ENCODE data around the gene PDCD1LG2. TPM values are rescaled to one million over a fixed set of nuclear protein-coding genes. Genes with fewer than 3 reads are reported as not detected.
"Not testable (repeated sequence)": the region's sequence is repeated elsewhere in the genome, so short reads cannot be mapped to it uniquely, and the experiment has no call there.

Gene PDCD1LG2
- polyA plus RNA-seq, 1 donor = 0.60 TPM

GRCh38 chr9:5580650-5581049, 70.3 kb downstream of the PDCD1LG2 start:
- no peak for DNase-seq
- H3K27ac ChIP-seq (ENCODE audit: low read length) = no peak overlapping the region
- no peaks in the 10 kb centered on the region for H3K9me3 ChIP-seq (ENCODE audit: control insufficient read depth, low read depth, low read length)
- H3K36me3 ChIP-seq (ENCODE audit: control insufficient read depth, insufficient read depth, low read length) = no peaks in the 10 kb centered on the region
- no CpG with 5 or more reads among the region's 3 CpGs for WGBS (ENCODE audit: insufficient coverage, low lambda C conversion rate)
- no peak overlapping the region for H3K4me3 ChIP-seq (ENCODE audit: low read length)
- no peaks in the 10 kb centered on the region for H3K27me3 ChIP-seq (ENCODE audit: control insufficient read depth, insufficient read depth, low read length)
- no peaks in the 10 kb centered on the region for H3K4me1 ChIP-seq (ENCODE audit: control insufficient read depth, insufficient read depth, low read length)

- not testable (repeated sequence) for H3K27me3 ChIP-seq (ENCODE audit: control insufficient read depth, insufficient read depth, low read length); H3K9me3 ChIP-seq (ENCODE audit: control insufficient read depth, low read depth, low read length); H3K27ac ChIP-seq (ENCODE audit: low read length); H3K4me1 ChIP-seq (ENCODE audit: control insufficient read depth, insufficient read depth, low read length); H3K36me3 ChIP-seq (ENCODE audit: control insufficient read depth, insufficient read depth, low read length); H3K4me3 ChIP-seq (ENCODE audit: low read length); DNase-seq
- no CpG with 5 or more reads among the region's 2 CpGs for WGBS (ENCODE audit: insufficient coverage, low lambda C conversion rate)
These were observed 71.4 kb downstream of the PDCD1LG2 start for GRCh38 chr9:5581706-5582105.

- Histone ChIP-seq H3K4me3 (ENCODE audit: low read length) (no peak overlapping the region), H3K36me3 (ENCODE audit: control insufficient read depth, insufficient read depth, low read length) (no peaks in the 10 kb centered on the region), H3K27ac (ENCODE audit: low read length) (no peak overlapping the region), H3K4me1 (ENCODE audit: control insufficient read depth, insufficient read depth, low read length) (no peaks in the 10 kb centered on the region), H3K9me3 (ENCODE audit: control insufficient read depth, low read depth, low read length) (no peaks in the 10 kb centered on the region), H3K27me3 (ENCODE audit: control insufficient read depth, insufficient read depth, low read length) (no peaks in the 10 kb centered on the region)
- DNase-seq = no peak
- WGBS (ENCODE audit: insufficient coverage, low lambda C conversion rate) = no CpG with 5 or more reads among the region's 2 CpGs
These were observed 72.5 kb downstream of the PDCD1LG2 start for GRCh38 chr9:5582835-5583195.

GRCh38 chr9:5586391-5586802, 76.1 kb downstream of the PDCD1LG2 start:
- no peak overlapping the region for H3K4me3 ChIP-seq (ENCODE audit: low read length)
- no peak overlapping the region for H3K27ac ChIP-seq (ENCODE audit: low read length)
- no peaks in the 10 kb centered on the region for H3K27me3 ChIP-seq (ENCODE audit: control insufficient read depth, insufficient read depth, low read length)
- no peaks in the 10 kb centered on the region for H3K9me3 ChIP-seq (ENCODE audit: control insufficient read depth, low read depth, low read length)
- no peak for DNase-seq
- H3K4me1 ChIP-seq (ENCODE audit: control insufficient read depth, insufficient read depth, low read length) = no peaks in the 10 kb centered on the region
- no peaks in the 10 kb centered on the region for H3K36me3 ChIP-seq (ENCODE audit: control insufficient read depth, insufficient read depth, low read length)

- no peaks in the 10 kb centered on the region for H3K4me1 ChIP-seq (ENCODE audit: control insufficient read depth, insufficient read depth, low read length)
- no peaks in the 10 kb centered on the region for H3K27me3 ChIP-seq (ENCODE audit: control insufficient read depth, insufficient read depth, low read length)
- no peaks in the 10 kb centered on the region for H3K36me3 ChIP-seq (ENCODE audit: control insufficient read depth, insufficient read depth, low read length)
- DNase-seq = no peak
- H3K27ac ChIP-seq (ENCODE audit: low read length) = no peak overlapping the region
- no peaks in the 10 kb centered on the region for H3K9me3 ChIP-seq (ENCODE audit: control insufficient read depth, low read depth, low read length)
- H3K4me3 ChIP-seq (ENCODE audit: low read length) = no peak overlapping the region
- no CpG with 5 or more reads among the region's 1 CpG for WGBS (ENCODE audit: insufficient coverage, low lambda C conversion rate)
These were observed 76.7 kb downstream of the PDCD1LG2 start for GRCh38 chr9:5587024-5587423.

- 94% methylated on average over 2 of the region's 3 CpGs for WGBS (ENCODE audit: insufficient coverage, low lambda C conversion rate)
These were observed 81.9 kb downstream of the PDCD1LG2 start for GRCh38 chr9:5592231-5592630.

GRCh38 chr9:5592904-5593303, 82.6 kb downstream of the PDCD1LG2 start:
- no peak overlapping the region for H3K27ac ChIP-seq (ENCODE audit: low read length)
- H3K9me3 ChIP-seq (ENCODE audit: control insufficient read depth, low read depth, low read length) = no peaks in the 10 kb centered on the region
- no peak for DNase-seq
- H3K27me3 ChIP-seq (ENCODE audit: control insufficient read depth, insufficient read depth, low read length) = no peaks in the 10 kb centered on the region
- H3K36me3 ChIP-seq (ENCODE audit: control insufficient read depth, insufficient read depth, low read length) = no peaks in the 10 kb centered on the region
- H3K4me1 ChIP-seq (ENCODE audit: control insufficient read depth, insufficient read depth, low read length) = no peaks in the 10 kb centered on the region
- H3K4me3 ChIP-seq (ENCODE audit: low read length) = no peak overlapping the region
- no CpG with 5 or more reads among the region's 5 CpGs for WGBS (ENCODE audit: insufficient coverage, low lambda C conversion rate)

More at GRCh38 chr9:5592231-5592630, 81.9 kb downstream of the PDCD1LG2 start:
- Histone ChIP-seq H3K4me3 (ENCODE audit: low read length) (no peak overlapping the region), H3K4me1 (ENCODE audit: control insufficient read depth, insufficient read depth, low read length) (no peaks in the 10 kb centered on the region), H3K27ac (ENCODE audit: low read length) (no peak overlapping the region), H3K27me3 (ENCODE audit: control insufficient read depth, insufficient read depth, low read length) (no peaks in the 10 kb centered on the region), H3K36me3 (ENCODE audit: control insufficient read depth, insufficient read depth, low read length) (no peaks in the 10 kb centered on the region), H3K9me3 (ENCODE audit: control insufficient read depth, low read depth, low read length) (no peaks in the 10 kb centered on the region)
- no peak for DNase-seq

- no peak overlapping the region for H3K4me3 ChIP-seq (ENCODE audit: low read length)
- WGBS (ENCODE audit: insufficient coverage, low lambda C conversion rate) = no CpG with 5 or more reads among the region's 2 CpGs
- no peaks in the 10 kb centered on the region for H3K36me3 ChIP-seq (ENCODE audit: control insufficient read depth, insufficient read depth, low read length)
- H3K4me1 ChIP-seq (ENCODE audit: control insufficient read depth, insufficient read depth, low read length) = no peaks in the 10 kb centered on the region
- no peaks in the 10 kb centered on the region for H3K9me3 ChIP-seq (ENCODE audit: control insufficient read depth, low read depth, low read length)
- no peak overlapping the region for H3K27ac ChIP-seq (ENCODE audit: low read length)
- DNase-seq = no peak
- H3K27me3 ChIP-seq (ENCODE audit: control insufficient read depth, insufficient read depth, low read length) = no peaks in the 10 kb centered on the region
These were observed 83.6 kb downstream of the PDCD1LG2 start for GRCh38 chr9:5593904-5594303.

GRCh38 chr9:5596173-5596572, 85.8 kb downstream of the PDCD1LG2 start:
- Histone ChIP-seq H3K4me3 (ENCODE audit: low read length) (no peak overlapping the region), H3K36me3 (ENCODE audit: control insufficient read depth, insufficient read depth, low read length) (no peaks in the 10 kb centered on the region), H3K27me3 (ENCODE audit: control insufficient read depth, insufficient read depth, low read length) (no peaks in the 10 kb centered on the region), H3K4me1 (ENCODE audit: control insufficient read depth, insufficient read depth, low read length) (no peaks in the 10 kb centered on the region), H3K9me3 (ENCODE audit: control insufficient read depth, low read depth, low read length) (no peaks in the 10 kb centered on the region), H3K27ac (ENCODE audit: low read length) (no peak overlapping the region)
- WGBS (ENCODE audit: insufficient coverage, low lambda C conversion rate) = 63% methylated on average over 2 of the region's 2 CpGs
- DNase-seq = no peak

- H3K36me3 ChIP-seq (ENCODE audit: control insufficient read depth, insufficient read depth, low read length) = no peaks in the 10 kb centered on the region
- H3K27ac ChIP-seq (ENCODE audit: low read length) = no peak overlapping the region
- no peaks in the 10 kb centered on the region for H3K27me3 ChIP-seq (ENCODE audit: control insufficient read depth, insufficient read depth, low read length)
- WGBS (ENCODE audit: insufficient coverage, low lambda C conversion rate) = 89% methylated on average over 4 of the region's 6 CpGs
- no peaks in the 10 kb centered on the region for H3K9me3 ChIP-seq (ENCODE audit: control insufficient read depth, low read depth, low read length)
- peak; percentile 40 to 46 for DNase-seq
- no peak overlapping the region for H3K4me3 ChIP-seq (ENCODE audit: low read length)
- H3K4me1 ChIP-seq (ENCODE audit: control insufficient read depth, insufficient read depth, low read length) = no peaks in the 10 kb centered on the region
These were observed 98.2 kb downstream of the PDCD1LG2 start for GRCh38 chr9:5608298-5609225.

GRCh38 chr9:5609226-5609596, 98.9 kb downstream of the PDCD1LG2 start:
- Histone ChIP-seq H3K4me1 (ENCODE audit: control insufficient read depth, insufficient read depth, low read length) (no peaks in the 10 kb centered on the region), H3K9me3 (ENCODE audit: control insufficient read depth, low read depth, low read length) (no peaks in the 10 kb centered on the region), H3K4me3 (ENCODE audit: low read length) (no peak overlapping the region), H3K27ac (ENCODE audit: low read length) (no peak overlapping the region), H3K36me3 (ENCODE audit: control insufficient read depth, insufficient read depth, low read length) (no peaks in the 10 kb centered on the region), H3K27me3 (ENCODE audit: control insufficient read depth, insufficient read depth, low read length) (no peaks in the 10 kb centered on the region)
- no peak for DNase-seq
- 100% methylated on average over 1 of the region's 3 CpGs for WGBS (ENCODE audit: insufficient coverage, low lambda C conversion rate)

All from large intestine (tissue), 3 donors.